A549 (cell line): ENCODE data around the gene BRSK2. TPM values are rescaled to one million over a fixed set of nuclear protein-coding genes. Genes with fewer than 3 reads are reported as not detected.

Experiments used
- ATAC-seq, 2 experiments: fragments of 200-7000 bp in 1 of 2; fragments of >200 bp in 1 of 2; cut with Nextera tagmentation in 1 of 2; cut with Tn5 transposase in 1 of 2; 3 replicates each; pipeline versions ENCODE4 v1.8.0 to v1.9.1; 2018 to 2020; ENCODE audit warnings: mild to moderate bottlenecking in 1 of 2, moderate library complexity in 1 of 2
- CTCF ChIA-PET: fragments of 300-600 bp; sonication (Branson Sonifier 250); formaldehyde crosslinking; extraction: SDS; loops from one replicate; lab custom pipeline; 2021; ENCODE audit warnings: antibody characterized with exemption, inconsistent platforms; lab: Yijun Ruan, JAX
- POLR2A ChIA-PET: fragments of 350-600 bp; formaldehyde crosslinking; extraction: SDS; loops from one replicate; lab custom pipeline; 2021; ENCODE audit warnings: antibody characterized with exemption, inconsistent platforms; lab: Yijun Ruan, JAX
- DNase-seq, 2 experiments: peaks; one replicate each; pipeline versions ENCODE4 v3.0.0 to v3.0.0-alpha.2; 2011 to 2016; ENCODE audit warnings: low read depth in 1 of 2, low spot score in 1 of 2
- FAIRE-seq: peaks from 2 replicates; lab custom pipeline; 2011; peaks lifted over from hg19 to GRCh38; lab: Jason Lieb, UNC
- H3K27ac ChIP-seq, 2 experiments: fragments of >200 bp; sonication (Bioruptor Twin); formaldehyde crosslinking; 3 replicates each; pipeline ENCODE4 v1.5.1; 2016 to 2017
- H3K4me1 ChIP-seq: fragments of >200 bp; sonication (Bioruptor Twin); formaldehyde crosslinking; 3 replicates; pipeline ENCODE4 v1.6.1; 2016
- H3K4me2 ChIP-seq: fragments of >200 bp; sonication (Bioruptor Twin); formaldehyde crosslinking; 3 replicates; pipeline ENCODE4 v1.6.1; 2016
- H3K4me3 ChIP-seq: fragments of >200 bp; sonication (Bioruptor Twin); formaldehyde crosslinking; 3 replicates; pipeline ENCODE4 v1.5.1; 2016
- H3K9me3 ChIP-seq: fragments of >200 bp; sonication (Bioruptor Twin); formaldehyde crosslinking; 3 replicates; pipeline ENCODE4 v1.6.1; 2016
- BHLHE40 ChIP-seq: IDR thresholded peaks from 2 replicates; pipeline ENCODE4 v1.6.1; 2012; ENCODE audit warnings: low read depth, low read length, inconsistent platforms
- CBX8 ChIP-seq: fragments of 200-600 bp; sonication (generic); IDR thresholded peaks from 2 replicates; pipeline ENCODE4 v1.6.1; 2016
- EHF ChIP-seq: fragments of 250-450 bp; sonication (Bioruptor Pico); IDR thresholded peaks from 2 replicates; pipeline ENCODE4 v1.5.0; 2020; ENCODE audit warnings: mild to moderate bottlenecking
- EHMT2 ChIP-seq: fragments of 200-600 bp; sonication (generic); IDR thresholded peaks from 2 replicates; pipeline ENCODE4 v1.6.1; 2016; ENCODE audit warnings: antibody characterized with exemption, low read depth, mild to moderate bottlenecking, moderate library complexity
- FOSB ChIP-seq: fragments of 250-450 bp; sonication (Bioruptor Pico); IDR thresholded peaks from 2 replicates; pipeline ENCODE4 v1.5.0; 2020; ENCODE audit warnings: mild to moderate bottlenecking, moderate library complexity
- FOXS1 ChIP-seq: fragments of 250-450 bp; sonication (Bioruptor Pico); IDR thresholded peaks from 2 replicates; pipeline ENCODE4 v1.5.0; 2020; ENCODE audit warnings: mild to moderate bottlenecking, moderate library complexity
- HDAC2 ChIP-seq: fragments of 200-600 bp; sonication (generic); IDR thresholded peaks from 2 replicates; pipeline ENCODE4 v1.6.1; 2016
- HEYL ChIP-seq: fragments of 250-450 bp; sonication (Bioruptor Pico); IDR thresholded peaks from 2 replicates; pipeline ENCODE4 v1.8.0; 2021; ENCODE audit warnings: mild to moderate bottlenecking, moderate library complexity
- HOXA7 ChIP-seq: fragments of 250-450 bp; sonication (Bioruptor Pico); IDR thresholded peaks from 2 replicates; pipeline ENCODE4 v1.5.0; 2020; ENCODE audit warnings: mild to moderate bottlenecking, moderate library complexity
- HOXB13 ChIP-seq: fragments of 250-450 bp; sonication (Bioruptor Pico); IDR thresholded peaks from 2 replicates; pipeline ENCODE4 v1.5.0; 2020; ENCODE audit warnings: low read depth, mild to moderate bottlenecking, moderate library complexity
- HOXB5 ChIP-seq: fragments of 250-450 bp; sonication (Bioruptor Pico); IDR thresholded peaks from 2 replicates; pipeline ENCODE4 v1.5.0; 2020; ENCODE audit warnings: mild to moderate bottlenecking, moderate library complexity
- JUN ChIP-seq, 2 experiments: fragments of >200 bp; sonication (Bioruptor Twin); formaldehyde crosslinking; IDR thresholded peaks; 2 replicates in 1 of 2; 3 replicates in 1 of 2; pipeline ENCODE4 v1.6.1; 2016 to 2017
- KDM5A ChIP-seq: fragments of 200-600 bp; sonication (generic); IDR thresholded peaks from 2 replicates; pipeline ENCODE4 v1.6.1; 2016; ENCODE audit warnings: antibody characterized with exemption, mild to moderate bottlenecking
- MAFK ChIP-seq: fragments of 450-650 bp; IDR thresholded peaks from 2 replicates; pipeline ENCODE4 v1.6.1; 2014; ENCODE audit not compliant: partially characterized antibody
- MAZ ChIP-seq: fragments of 150-350 bp; IDR thresholded peaks from 2 replicates; pipeline ENCODE4 v1.6.1; 2014; ENCODE audit warnings: antibody characterized with exemption, low read depth, low read length, borderline replicate concordance
- PHF8 ChIP-seq: fragments of 200-600 bp; sonication (generic); IDR thresholded peaks from 2 replicates; pipeline ENCODE4 v1.6.1; 2016; ENCODE audit warnings: low read depth, mild to moderate bottlenecking, antibody characterized with exemption, moderate library complexity, borderline replicate concordance
- RCOR1 ChIP-seq: fragments of 150-350 bp; IDR thresholded peaks from 2 replicates; pipeline ENCODE4 v1.6.1; 2014; ENCODE audit warnings: antibody characterized with exemption, low read length, low read depth
- RFX5 ChIP-seq: fragments of 450-650 bp; IDR thresholded peaks from 2 replicates; pipeline ENCODE4 v1.7.1; 2014; ENCODE audit warnings: antibody characterized with exemption, mild to moderate bottlenecking, moderate library complexity
- SMC3 ChIP-seq: fragments of >200 bp; sonication (Bioruptor Twin); formaldehyde crosslinking; IDR thresholded peaks from 3 replicates; pipeline ENCODE4 v1.6.1; 2018; ENCODE audit warnings: inconsistent platforms
- TFCP2L1 ChIP-seq: fragments of 250-450 bp; sonication (Bioruptor Pico); IDR thresholded peaks from 2 replicates; pipeline ENCODE4 v1.5.0; 2021; ENCODE audit warnings: mild to moderate bottlenecking
- ZFP36 ChIP-seq: fragments of 450-650 bp; IDR thresholded peaks from 2 replicates; pipeline ENCODE4 v1.6.1; 2014; ENCODE audit warnings: borderline replicate concordance; ENCODE audit not compliant: partially characterized antibody
- ZSCAN20 ChIP-seq: fragments of 250-450 bp; sonication (Bioruptor Pico); IDR thresholded peaks from 2 replicates; pipeline ENCODE4 v1.8.0; 2022; ENCODE audit warnings: mild to moderate bottlenecking, moderate library complexity
- WGBS: methylation state at CpG from one replicate; pipeline ENCODE4 v1.1.6; 2017; ENCODE audit errors: missing lambda C conversion rate; 5-methylcytosine and 5-hydroxymethylcytosine counted together
- polyA plus RNA-seq, 4 experiments: library from polyadenylated mRNA; depleted of rRNA in 3 of 4; stranded (reverse); fragments of >200 nt; fragmentation: RNase III in 1 of 4; extraction: RNeasy Plus Mini Kit Qiagen cat#74134 plus additional on column Dnase treatment in 1 of 4; gene quantifications; 2 replicates in 3 of 4; 3 replicates in 1 of 4; pipeline ENCODE4 v1.2.3, GENCODE V29; 2011 to 2017
- TF ChIP-seq, protein P1 (sequence below): fragments of 450-650 bp; IDR thresholded peaks from 2 replicates; pipeline ENCODE4 v1.6.1; 2014; ENCODE audit warnings: antibody characterized with exemption
- TF ChIP-seq, protein P2 (sequence below): IDR thresholded peaks from 2 replicates; pipeline ENCODE4 v1.6.1; 2012
- TF ChIP-seq, protein P3 (sequence below): fragments of 250-450 bp; sonication (Bioruptor Pico); IDR thresholded peaks from 2 replicates; pipeline ENCODE4 v1.5.0; 2020; ENCODE audit warnings: low read depth, mild to moderate bottlenecking, moderate library complexity
- TF ChIP-seq, protein P4 (sequence below): fragments of 200-600 bp; sonication (generic); IDR thresholded peaks from 2 replicates; pipeline ENCODE4 v1.6.1; 2016; ENCODE audit warnings: antibody characterized with exemption, mild to moderate bottlenecking, moderate library complexity
- TF ChIP-seq, protein P5 (sequence below): IDR thresholded peaks from 2 replicates; pipeline ENCODE4 v1.6.1; 2012

Gene BRSK2
- polyA plus RNA-seq, 2 of the 4 experiments (the other 2 are of a cell fraction), result 3.8 to 10.1 TPM

DNA sequence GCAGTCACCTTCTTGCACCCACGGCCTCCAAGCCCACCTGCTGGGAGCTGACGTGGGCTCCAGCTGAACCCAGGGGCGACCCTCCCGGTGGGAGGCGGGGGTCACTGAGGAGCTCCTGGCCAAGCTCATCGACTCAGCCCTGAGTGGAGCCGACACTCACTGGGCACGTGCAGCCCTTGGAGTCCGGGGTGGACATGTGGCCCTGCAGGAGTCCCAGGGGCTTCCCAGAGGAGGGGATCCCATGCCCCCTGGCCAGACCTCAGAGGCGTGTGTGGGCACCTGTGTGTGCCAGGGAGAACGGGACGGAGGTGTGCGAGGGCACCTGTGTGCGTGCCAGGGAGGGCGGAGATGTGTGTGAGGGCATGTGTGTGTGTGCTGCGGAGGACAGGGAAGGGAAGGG, 20.8 kb upstream of the BRSK2 start:
- no peak for FAIRE-seq
- ChIA-PET CTCF (interaction anchor here (0.6 kb wide), 2 partner anchors 165 to 166 kb away, joined by 3 read pairs; no protein-coding TSS in a partner anchor), POLR2A (no interaction called here)
- TF ChIP-seq ZFP36 (no peak), KDM5A (no peak), BHLHE40 (no peak), FOSB (no peak), TFCP2L1 (CRISPR knock-in tag) (no peak), CBX8 (no peak), HEYL (no peak), JUN (IDR thresholded peaks at IDR 0.05) (no peak), PHF8 (no peak), HOXB5 (no peak), MAFK (no peak), EHF (no peak)
- DNase-seq, result no peak
- Histone ChIP-seq H3K27ac (no peak overlapping the region), H3K9me3 (peaks cover 15% of the 10 kb centered on the region), H3K4me2 (no peak overlapping the region), H3K4me3 (no peak overlapping the region), H3K4me1 (peaks cover 17% of the 10 kb centered on the region)
- no peak for ATAC-seq
- 66% methylated on average over 12 of the region's 16 CpGs for WGBS

DNA sequence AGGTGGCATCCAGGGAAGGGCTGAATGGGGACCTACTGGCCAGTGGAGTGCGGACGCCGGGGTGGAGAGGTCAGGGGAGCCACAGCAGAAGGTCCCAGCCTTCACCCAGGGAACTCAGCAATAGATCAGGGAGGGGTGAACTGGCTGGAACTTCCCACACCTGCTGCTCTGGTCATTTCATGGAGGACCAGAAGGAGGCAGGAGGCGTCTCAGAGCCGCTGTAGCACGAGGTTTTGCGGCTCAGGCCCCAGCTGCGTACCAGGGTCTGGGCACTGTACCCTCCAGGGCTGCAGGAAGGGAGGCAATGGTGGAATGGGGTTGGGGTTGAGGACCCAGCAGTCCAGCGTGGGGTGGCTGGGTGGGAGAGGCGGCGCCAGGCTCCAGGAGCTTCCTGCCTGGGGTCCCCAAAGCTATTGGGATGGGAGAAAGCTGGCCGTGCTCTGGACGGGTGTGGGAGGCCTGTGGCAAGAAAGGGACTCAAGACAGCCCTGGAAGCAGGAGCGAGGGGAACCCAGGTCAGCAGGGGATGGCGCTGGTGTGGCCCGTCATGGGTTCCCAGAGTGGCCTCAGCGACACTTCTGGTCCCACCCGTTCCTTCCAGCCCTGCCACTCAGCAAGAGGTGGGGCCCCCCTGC, 20.2 kb upstream of the BRSK2 start:
- Histone ChIP-seq H3K4me1 (peaks cover 19% of the 10 kb centered on the region), H3K27ac (no peak overlapping the region), H3K4me2 (no peak overlapping the region), H3K9me3 (peaks cover 15% of the 10 kb centered on the region), H3K4me3 (no peak overlapping the region)
- DNase-seq (no peak), ATAC-seq (peak; percentile 16 to 43; a peak in 3 of 6 replicates), FAIRE-seq (no peak)
- 56% methylated on average over 11 of the region's 18 CpGs for WGBS
- ChIA-PET POLR2A (no interaction called here), CTCF (interaction anchor here (0.6 kb wide), 1 partner anchor 165 kb away, joined by 3 read pairs; no protein-coding TSS in a partner anchor)
- TF ChIP-seq HDAC2 (no peak), FOXS1 (CRISPR knock-in tag) (no peak), EHMT2 (no peak), RFX5 (no peak), SMC3 (no peak), RCOR1 (no peak), HOXA7 (CRISPR knock-in tag) (no peak)
- TF ChIP-seq, protein P1, sequence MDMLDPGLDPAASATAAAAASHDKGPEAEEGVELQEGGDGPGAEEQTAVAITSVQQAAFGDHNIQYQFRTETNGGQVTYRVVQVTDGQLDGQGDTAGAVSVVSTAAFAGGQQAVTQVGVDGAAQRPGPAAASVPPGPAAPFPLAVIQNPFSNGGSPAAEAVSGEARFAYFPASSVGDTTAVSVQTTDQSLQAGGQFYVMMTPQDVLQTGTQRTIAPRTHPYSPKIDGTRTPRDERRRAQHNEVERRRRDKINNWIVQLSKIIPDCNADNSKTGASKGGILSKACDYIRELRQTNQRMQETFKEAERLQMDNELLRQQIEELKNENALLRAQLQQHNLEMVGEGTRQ, result no peak
- TF ChIP-seq, protein P2, sequence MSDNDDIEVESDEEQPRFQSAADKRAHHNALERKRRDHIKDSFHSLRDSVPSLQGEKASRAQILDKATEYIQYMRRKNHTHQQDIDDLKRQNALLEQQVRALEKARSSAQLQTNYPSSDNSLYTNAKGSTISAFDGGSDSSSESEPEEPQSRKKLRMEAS, result no peak
- TF ChIP-seq, protein P3, sequence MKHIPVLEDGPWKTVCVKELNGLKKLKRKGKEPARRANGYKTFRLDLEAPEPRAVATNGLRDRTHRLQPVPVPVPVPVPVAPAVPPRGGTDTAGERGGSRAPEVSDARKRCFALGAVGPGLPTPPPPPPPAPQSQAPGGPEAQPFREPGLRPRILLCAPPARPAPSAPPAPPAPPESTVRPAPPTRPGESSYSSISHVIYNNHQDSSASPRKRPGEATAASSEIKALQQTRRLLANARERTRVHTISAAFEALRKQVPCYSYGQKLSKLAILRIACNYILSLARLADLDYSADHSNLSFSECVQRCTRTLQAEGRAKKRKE (CRISPR knock-in tag), result no peak

DNA sequence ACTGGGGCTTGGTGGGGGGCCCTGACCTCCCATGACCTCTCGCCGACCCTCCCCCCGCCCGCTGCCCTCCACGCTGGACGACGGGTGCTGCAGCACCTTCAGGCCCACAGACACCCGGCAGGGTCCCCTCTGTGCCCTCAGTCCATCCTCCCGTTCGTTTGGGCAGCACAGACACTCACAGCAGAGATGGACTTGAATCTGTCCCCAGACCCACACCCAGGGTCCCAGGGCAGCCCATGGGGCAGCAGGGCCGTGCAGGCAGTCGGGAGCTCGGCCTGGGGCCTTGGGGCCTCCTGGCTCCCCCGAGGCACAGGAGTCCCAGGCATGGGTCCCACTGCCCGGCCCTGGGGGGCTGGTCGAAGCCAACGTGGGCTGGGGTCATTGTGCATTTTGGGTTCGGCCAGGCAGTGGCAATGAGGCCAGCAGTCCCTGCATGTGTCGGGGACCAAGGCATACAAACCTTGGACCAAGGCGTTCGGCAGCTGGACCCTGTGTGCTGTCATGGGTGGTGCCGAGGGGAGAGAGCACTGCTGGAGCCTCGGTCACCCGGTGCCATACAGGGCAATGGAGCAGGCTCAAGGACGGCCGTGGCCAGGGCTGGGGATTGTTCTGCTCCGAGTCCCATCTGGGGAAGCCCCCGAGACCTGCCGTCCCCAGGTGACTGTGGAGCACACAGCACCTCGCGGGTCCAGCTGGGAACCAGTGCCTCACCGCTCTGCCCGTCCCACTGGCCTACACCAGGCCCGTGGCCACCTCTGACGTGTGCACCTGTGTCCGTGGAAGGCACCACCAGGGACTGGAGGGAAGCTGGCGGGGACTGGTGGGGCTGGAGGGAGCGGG, 19.3 kb upstream of the BRSK2 start:
- TF ChIP-seq HOXA7 (CRISPR knock-in tag) (no peak), ZSCAN20 (no peak), MAZ (no peak), HOXB13 (CRISPR knock-in tag) (no peak)
- TF ChIP-seq, protein P4, sequence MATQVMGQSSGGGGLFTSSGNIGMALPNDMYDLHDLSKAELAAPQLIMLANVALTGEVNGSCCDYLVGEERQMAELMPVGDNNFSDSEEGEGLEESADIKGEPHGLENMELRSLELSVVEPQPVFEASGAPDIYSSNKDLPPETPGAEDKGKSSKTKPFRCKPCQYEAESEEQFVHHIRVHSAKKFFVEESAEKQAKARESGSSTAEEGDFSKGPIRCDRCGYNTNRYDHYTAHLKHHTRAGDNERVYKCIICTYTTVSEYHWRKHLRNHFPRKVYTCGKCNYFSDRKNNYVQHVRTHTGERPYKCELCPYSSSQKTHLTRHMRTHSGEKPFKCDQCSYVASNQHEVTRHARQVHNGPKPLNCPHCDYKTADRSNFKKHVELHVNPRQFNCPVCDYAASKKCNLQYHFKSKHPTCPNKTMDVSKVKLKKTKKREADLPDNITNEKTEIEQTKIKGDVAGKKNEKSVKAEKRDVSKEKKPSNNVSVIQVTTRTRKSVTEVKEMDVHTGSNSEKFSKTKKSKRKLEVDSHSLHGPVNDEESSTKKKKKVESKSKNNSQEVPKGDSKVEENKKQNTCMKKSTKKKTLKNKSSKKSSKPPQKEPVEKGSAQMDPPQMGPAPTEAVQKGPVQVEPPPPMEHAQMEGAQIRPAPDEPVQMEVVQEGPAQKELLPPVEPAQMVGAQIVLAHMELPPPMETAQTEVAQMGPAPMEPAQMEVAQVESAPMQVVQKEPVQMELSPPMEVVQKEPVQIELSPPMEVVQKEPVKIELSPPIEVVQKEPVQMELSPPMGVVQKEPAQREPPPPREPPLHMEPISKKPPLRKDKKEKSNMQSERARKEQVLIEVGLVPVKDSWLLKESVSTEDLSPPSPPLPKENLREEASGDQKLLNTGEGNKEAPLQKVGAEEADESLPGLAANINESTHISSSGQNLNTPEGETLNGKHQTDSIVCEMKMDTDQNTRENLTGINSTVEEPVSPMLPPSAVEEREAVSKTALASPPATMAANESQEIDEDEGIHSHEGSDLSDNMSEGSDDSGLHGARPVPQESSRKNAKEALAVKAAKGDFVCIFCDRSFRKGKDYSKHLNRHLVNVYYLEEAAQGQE, result no peak
- TF ChIP-seq, protein P1, result no peak
- TF ChIP-seq, protein P5, sequence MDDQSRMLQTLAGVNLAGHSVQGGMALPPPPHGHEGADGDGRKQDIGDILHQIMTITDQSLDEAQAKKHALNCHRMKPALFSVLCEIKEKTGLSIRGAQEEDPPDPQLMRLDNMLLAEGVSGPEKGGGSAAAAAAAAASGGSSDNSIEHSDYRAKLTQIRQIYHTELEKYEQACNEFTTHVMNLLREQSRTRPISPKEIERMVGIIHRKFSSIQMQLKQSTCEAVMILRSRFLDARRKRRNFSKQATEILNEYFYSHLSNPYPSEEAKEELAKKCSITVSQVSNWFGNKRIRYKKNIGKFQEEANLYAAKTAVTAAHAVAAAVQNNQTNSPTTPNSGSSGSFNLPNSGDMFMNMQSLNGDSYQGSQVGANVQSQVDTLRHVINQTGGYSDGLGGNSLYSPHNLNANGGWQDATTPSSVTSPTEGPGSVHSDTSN, result no peak
- ChIA-PET POLR2A (no interaction called here), CTCF (no interaction called here)
- no peak for FAIRE-seq
- Histone ChIP-seq H3K27ac (no peak overlapping the region), H3K4me2 (no peak overlapping the region), H3K4me3 (no peak overlapping the region), H3K4me1 (peaks cover 19% of the 10 kb centered on the region), H3K9me3 (peaks cover 11% of the 10 kb centered on the region)
- DNase-seq, result no peak
- 67% methylated on average over 19 of the region's 38 CpGs for WGBS
- no peak; a peak in 1 of 6 replicates for ATAC-seq
